HEK293 (cell line): Measurements from ENCODE around the gene NAPA.
A peak's percentile ranks its signal among the peaks of the same experiment; 100 is the strongest.

Source experiments
- CTCF ChIA-PET: fragments of 350-600 bp; formaldehyde crosslinking; extraction: SDS; loops from one replicate; lab custom pipeline; 2021; ENCODE audit warnings: antibody characterized with exemption; lab: Yijun Ruan, JAX
- POLR2A ChIA-PET: fragments of 300-600 bp; formaldehyde crosslinking; extraction: SDS; loops from one replicate; lab custom pipeline; 2020; ENCODE audit warnings: antibody characterized with exemption, inconsistent platforms; lab: Yijun Ruan, JAX
- H3K27ac ChIP-seq: fragments of 200-500 bp; sonication (Bioruptor generic); 2 replicates; pipeline ENCODE4 v1.5.1; 2014; ENCODE audit warnings: low read depth, low read length, control low read depth, inconsistent platforms; ENCODE audit errors: extremely low read depth
- H3K36me3 ChIP-seq, 2 experiments: fragments of 200-500 bp in 1 of 2; sonication (Bioruptor generic) in 1 of 2; 1 replicate in 1 of 2; 2 replicates in 1 of 2; pipeline ENCODE4 v1.5.1; 2014 to 2017; ENCODE audit warnings: inconsistent platforms in 2 of 2, low read length in 2 of 2; ENCODE audit not compliant: control insufficient read depth in 2 of 2, insufficient read depth in 1 of 2
- H3K4me1 ChIP-seq: fragments of 200-500 bp; sonication (Bioruptor generic); 2 replicates; pipeline ENCODE4 v1.5.1; 2014; ENCODE audit warnings: mild to moderate bottlenecking, low read length, inconsistent platforms; ENCODE audit not compliant: control insufficient read depth, insufficient read depth
- H3K4me3 ChIP-seq: 2 replicates; pipeline ENCODE4 v1.5.1; 2011; ENCODE audit warnings: low read depth, mild to moderate bottlenecking, control low read depth, low read length, moderate library complexity
- H3K9me3 ChIP-seq: fragments of 200-500 bp; sonication (Bioruptor generic); 2 replicates; pipeline ENCODE4 v1.5.1; 2014; ENCODE audit warnings: low read depth, low read length, inconsistent platforms; ENCODE audit not compliant: control insufficient read depth, insufficient read depth
- GFI1B ChIP-seq: fragments of 450-650 bp; formaldehyde crosslinking; IDR thresholded peaks from 2 replicates; pipeline ENCODE4 v1.5.1; 2016; ENCODE audit warnings: missing biosample characterization, missing genetic modification characterization
- HOXC10 ChIP-seq: sonication (generic); formaldehyde crosslinking; IDR thresholded peaks from 2 replicates; pipeline ENCODE4 v1.8.1; 2023; ENCODE audit warnings: mild to moderate bottlenecking, missing genetic modification reagents
- IKZF3 ChIP-seq: fragments of 450-650 bp; IDR thresholded peaks from 2 replicates; pipeline ENCODE4 v1.5.0; 2018; ENCODE audit warnings: missing biosample characterization, mild to moderate bottlenecking, missing genetic modification characterization, moderate library complexity
- MYNN ChIP-seq: fragments of 450-650 bp; formaldehyde crosslinking; IDR thresholded peaks from 2 replicates; pipeline ENCODE4 v1.5.1; 2016; ENCODE audit warnings: missing biosample characterization, missing genetic modification characterization, borderline replicate concordance
- ZBTB6 ChIP-seq: fragments of 450-650 bp; formaldehyde crosslinking; IDR thresholded peaks from 2 replicates; pipeline ENCODE4 v1.5.1; 2017; ENCODE audit warnings: missing biosample characterization, missing genetic modification characterization
- ZEB2 ChIP-seq: fragments of 450-650 bp; formaldehyde crosslinking; IDR thresholded peaks from 2 replicates; pipeline ENCODE4 v1.5.1; 2016; ENCODE audit warnings: missing biosample characterization, missing genetic modification characterization
- ZNF169 ChIP-seq: fragments of 450-650 bp; formaldehyde crosslinking; IDR thresholded peaks from 2 replicates; pipeline ENCODE4 v1.5.1; 2016; ENCODE audit warnings: missing biosample characterization, missing genetic modification characterization
- ZNF2 ChIP-seq: fragments of 450-650 bp; formaldehyde crosslinking; IDR thresholded peaks from 2 replicates; pipeline ENCODE4 v1.5.1; 2016; ENCODE audit warnings: missing biosample characterization, missing genetic modification characterization
- ZNF548 ChIP-seq: fragments of 450-650 bp; formaldehyde crosslinking; IDR thresholded peaks from 2 replicates; pipeline ENCODE4 v1.5.1; 2016; ENCODE audit warnings: missing biosample characterization, missing genetic modification characterization
- ZNF624 ChIP-seq: fragments of 450-650 bp; formaldehyde crosslinking; IDR thresholded peaks from 2 replicates; pipeline ENCODE4 v1.5.1; 2017; ENCODE audit warnings: missing biosample characterization, missing genetic modification characterization
- TF ChIP-seq, protein P1 (sequence below): IDR thresholded peaks from 2 replicates; pipeline ENCODE4 v1.6.1; 2011; ENCODE audit warnings: mild to moderate bottlenecking, low read depth, low read length, borderline replicate concordance
- TF ChIP-seq, protein P2 (sequence below): fragments of 450-650 bp; formaldehyde crosslinking; IDR thresholded peaks from 2 replicates; pipeline ENCODE4 v1.5.1; 2016; ENCODE audit warnings: missing biosample characterization, missing genetic modification characterization
- TF ChIP-seq, protein P3 (sequence below): fragments of 450-650 bp; formaldehyde crosslinking; IDR thresholded peaks from 2 replicates; pipeline ENCODE4 v1.5.0; 2017; ENCODE audit warnings: missing biosample characterization, missing genetic modification characterization, borderline replicate concordance
- TF ChIP-seq, protein P4 (sequence below): fragments of 450-650 bp; formaldehyde crosslinking; IDR thresholded peaks from 2 replicates; pipeline ENCODE4 v1.5.1; 2017; ENCODE audit warnings: missing biosample characterization, missing genetic modification characterization
- TF ChIP-seq, protein P5 (sequence below): fragments of 450-650 bp; formaldehyde crosslinking; IDR thresholded peaks from 2 replicates; pipeline ENCODE4 v1.5.1; 2017; ENCODE audit warnings: missing biosample characterization, missing genetic modification characterization

Gene NAPA

DNA sequence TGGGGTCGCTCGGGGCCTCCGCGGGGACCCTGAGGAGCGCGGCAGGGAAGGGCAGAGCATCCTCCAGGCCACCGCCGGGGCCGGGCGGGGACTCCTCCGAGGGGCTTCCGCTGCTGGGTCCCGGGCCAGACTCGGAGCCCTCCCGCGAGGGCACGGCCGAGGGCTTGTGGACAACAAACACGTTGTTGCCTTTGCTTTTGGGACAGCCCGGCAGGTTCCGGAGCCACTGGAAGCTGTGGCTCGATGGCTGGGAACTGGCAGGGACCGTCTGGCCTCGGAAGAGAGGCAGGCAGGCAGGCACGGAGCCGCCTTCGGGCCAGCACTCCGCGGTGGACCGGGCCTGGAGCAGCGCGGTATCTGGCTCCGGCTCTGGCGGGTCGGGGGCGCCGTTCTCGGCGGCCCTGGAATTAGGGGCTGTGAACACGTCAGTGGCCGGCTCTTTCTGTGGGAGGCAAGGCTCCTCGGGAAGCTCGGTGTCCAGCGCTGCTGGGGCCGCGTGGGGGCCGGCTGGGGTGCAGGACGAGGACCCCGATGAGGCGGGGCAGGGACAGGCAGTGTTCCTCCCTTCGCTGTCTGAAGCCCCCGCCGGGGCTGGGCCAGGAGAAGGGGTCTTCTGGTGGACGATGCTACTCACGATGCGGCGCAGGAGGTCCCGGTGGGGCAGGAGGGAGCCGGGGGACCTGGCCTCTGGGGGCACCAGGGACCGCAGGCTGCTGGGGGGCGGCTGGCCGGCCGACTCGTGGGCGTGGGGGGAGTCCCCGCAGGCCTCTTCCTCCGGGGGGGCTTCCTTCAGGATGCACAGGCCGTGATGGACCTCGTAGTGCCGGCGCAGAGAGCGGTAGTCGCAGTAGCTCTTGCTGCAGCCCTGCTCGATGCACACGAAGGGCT is 30.4 kb upstream of the NAPA start:
- Histone ChIP-seq H3K9me3 (no peaks in the 10 kb centered on the region), H3K4me3 (no peak overlapping the region), H3K27ac (no peak overlapping the region), H3K4me1 (peaks cover 2% of the 10 kb centered on the region; the same call in 1 of the 2 replicates), H3K36me3 (no peaks in the 10 kb centered on the region; a peak in 1 of 3 replicates)
- TF ChIP-seq, protein P1, sequence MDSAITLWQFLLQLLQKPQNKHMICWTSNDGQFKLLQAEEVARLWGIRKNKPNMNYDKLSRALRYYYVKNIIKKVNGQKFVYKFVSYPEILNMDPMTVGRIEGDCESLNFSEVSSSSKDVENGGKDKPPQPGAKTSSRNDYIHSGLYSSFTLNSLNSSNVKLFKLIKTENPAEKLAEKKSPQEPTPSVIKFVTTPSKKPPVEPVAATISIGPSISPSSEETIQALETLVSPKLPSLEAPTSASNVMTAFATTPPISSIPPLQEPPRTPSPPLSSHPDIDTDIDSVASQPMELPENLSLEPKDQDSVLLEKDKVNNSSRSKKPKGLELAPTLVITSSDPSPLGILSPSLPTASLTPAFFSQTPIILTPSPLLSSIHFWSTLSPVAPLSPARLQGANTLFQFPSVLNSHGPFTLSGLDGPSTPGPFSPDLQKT: no peak
- TF ChIP-seq ZNF548 (tag by site-specific recombination): no peak
- peak; percentile 33; the same call in 1 of the 2 replicates for TF ChIP-seq ZBTB6 (tag by site-specific recombination)
- TF ChIP-seq, protein P2, sequence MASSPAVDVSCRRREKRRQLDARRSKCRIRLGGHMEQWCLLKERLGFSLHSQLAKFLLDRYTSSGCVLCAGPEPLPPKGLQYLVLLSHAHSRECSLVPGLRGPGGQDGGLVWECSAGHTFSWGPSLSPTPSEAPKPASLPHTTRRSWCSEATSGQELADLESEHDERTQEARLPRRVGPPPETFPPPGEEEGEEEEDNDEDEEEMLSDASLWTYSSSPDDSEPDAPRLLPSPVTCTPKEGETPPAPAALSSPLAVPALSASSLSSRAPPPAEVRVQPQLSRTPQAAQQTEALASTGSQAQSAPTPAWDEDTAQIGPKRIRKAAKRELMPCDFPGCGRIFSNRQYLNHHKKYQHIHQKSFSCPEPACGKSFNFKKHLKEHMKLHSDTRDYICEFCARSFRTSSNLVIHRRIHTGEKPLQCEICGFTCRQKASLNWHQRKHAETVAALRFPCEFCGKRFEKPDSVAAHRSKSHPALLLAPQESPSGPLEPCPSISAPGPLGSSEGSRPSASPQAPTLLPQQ: no peak
- TF ChIP-seq ZNF169: no peak
- CTCF ChIA-PET: no interaction called here
- POLR2A ChIA-PET: no interaction called here

DNA sequence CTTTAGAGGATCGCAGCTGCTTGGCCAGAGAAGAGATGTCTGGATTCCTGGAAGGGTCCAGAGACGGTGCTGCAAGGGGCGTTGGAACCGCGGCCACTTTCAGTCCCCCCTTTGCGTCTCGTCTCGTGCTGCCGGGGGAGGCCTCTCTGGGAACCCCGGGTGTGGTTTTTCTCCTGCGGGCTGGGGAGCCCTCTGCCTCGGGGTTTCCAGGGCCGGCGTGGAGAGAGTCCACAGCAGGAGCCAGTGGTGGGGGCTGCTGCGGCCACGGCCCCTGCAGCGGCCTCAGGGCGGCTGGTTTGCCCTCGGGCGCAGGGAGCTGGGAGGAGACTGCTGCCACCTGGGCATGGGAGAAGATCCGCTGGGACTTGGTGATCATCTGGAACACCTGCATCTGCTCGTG is 29.6 kb upstream of the NAPA start:
- Histone ChIP-seq H3K27ac (no peak overlapping the region), H3K36me3 (no peaks in the 10 kb centered on the region; a peak in 1 of 3 replicates), H3K4me1 (peaks cover 2% of the 10 kb centered on the region; the same call in 1 of the 2 replicates), H3K9me3 (no peaks in the 10 kb centered on the region), H3K4me3 (no peak overlapping the region)
- ChIA-PET CTCF (no interaction called here), POLR2A (no interaction called here)
- no peak for TF ChIP-seq HOXC10
- no peak for TF ChIP-seq ZNF624 (tag by site-specific recombination)
- TF ChIP-seq ZEB2 (tag by site-specific recombination): no peak
- TF ChIP-seq ZNF2: no peak
- no peak for TF ChIP-seq IKZF3 (tag by site-specific recombination)
- TF ChIP-seq, protein P3, sequence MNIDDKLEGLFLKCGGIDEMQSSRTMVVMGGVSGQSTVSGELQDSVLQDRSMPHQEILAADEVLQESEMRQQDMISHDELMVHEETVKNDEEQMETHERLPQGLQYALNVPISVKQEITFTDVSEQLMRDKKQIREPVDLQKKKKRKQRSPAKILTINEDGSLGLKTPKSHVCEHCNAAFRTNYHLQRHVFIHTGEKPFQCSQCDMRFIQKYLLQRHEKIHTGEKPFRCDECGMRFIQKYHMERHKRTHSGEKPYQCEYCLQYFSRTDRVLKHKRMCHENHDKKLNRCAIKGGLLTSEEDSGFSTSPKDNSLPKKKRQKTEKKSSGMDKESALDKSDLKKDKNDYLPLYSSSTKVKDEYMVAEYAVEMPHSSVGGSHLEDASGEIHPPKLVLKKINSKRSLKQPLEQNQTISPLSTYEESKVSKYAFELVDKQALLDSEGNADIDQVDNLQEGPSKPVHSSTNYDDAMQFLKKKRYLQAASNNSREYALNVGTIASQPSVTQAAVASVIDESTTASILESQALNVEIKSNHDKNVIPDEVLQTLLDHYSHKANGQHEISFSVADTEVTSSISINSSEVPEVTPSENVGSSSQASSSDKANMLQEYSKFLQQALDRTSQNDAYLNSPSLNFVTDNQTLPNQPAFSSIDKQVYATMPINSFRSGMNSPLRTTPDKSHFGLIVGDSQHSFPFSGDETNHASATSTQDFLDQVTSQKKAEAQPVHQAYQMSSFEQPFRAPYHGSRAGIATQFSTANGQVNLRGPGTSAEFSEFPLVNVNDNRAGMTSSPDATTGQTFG (tag by site-specific recombination): no peak
- TF ChIP-seq, protein P4, sequence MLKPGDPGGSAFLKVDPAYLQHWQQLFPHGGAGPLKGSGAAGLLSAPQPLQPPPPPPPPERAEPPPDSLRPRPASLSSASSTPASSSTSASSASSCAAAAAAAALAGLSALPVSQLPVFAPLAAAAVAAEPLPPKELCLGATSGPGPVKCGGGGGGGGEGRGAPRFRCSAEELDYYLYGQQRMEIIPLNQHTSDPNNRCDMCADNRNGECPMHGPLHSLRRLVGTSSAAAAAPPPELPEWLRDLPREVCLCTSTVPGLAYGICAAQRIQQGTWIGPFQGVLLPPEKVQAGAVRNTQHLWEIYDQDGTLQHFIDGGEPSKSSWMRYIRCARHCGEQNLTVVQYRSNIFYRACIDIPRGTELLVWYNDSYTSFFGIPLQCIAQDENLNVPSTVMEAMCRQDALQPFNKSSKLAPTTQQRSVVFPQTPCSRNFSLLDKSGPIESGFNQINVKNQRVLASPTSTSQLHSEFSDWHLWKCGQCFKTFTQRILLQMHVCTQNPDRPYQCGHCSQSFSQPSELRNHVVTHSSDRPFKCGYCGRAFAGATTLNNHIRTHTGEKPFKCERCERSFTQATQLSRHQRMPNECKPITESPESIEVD: no peak
- no peak for TF ChIP-seq GFI1B (tag by site-specific recombination)
- no peak for TF ChIP-seq MYNN
- TF ChIP-seq, protein P5, sequence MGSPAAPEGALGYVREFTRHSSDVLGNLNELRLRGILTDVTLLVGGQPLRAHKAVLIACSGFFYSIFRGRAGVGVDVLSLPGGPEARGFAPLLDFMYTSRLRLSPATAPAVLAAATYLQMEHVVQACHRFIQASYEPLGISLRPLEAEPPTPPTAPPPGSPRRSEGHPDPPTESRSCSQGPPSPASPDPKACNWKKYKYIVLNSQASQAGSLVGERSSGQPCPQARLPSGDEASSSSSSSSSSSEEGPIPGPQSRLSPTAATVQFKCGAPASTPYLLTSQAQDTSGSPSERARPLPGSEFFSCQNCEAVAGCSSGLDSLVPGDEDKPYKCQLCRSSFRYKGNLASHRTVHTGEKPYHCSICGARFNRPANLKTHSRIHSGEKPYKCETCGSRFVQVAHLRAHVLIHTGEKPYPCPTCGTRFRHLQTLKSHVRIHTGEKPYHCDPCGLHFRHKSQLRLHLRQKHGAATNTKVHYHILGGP (tag by site-specific recombination): no peak
